ENCODE data around the gene DUSP1.

- no peak for TF ChIP-seq ZNF565 (CRISPR knock-in tag; conservative IDR thresholded peaks at IDR 0.05; ENCODE audit: low read depth)
- TF ChIP-seq PPARA (CRISPR knock-in tag; IDR thresholded peaks at IDR 0.05; ENCODE audit: borderline replicate concordance): no peak
- no peak for TF ChIP-seq RARB (CRISPR knock-in tag; IDR thresholded peaks at IDR 0.05)
- TF ChIP-seq PATZ1 (CRISPR knock-in tag; IDR thresholded peaks at IDR 0.05; ENCODE audit: borderline replicate concordance): no peak
- TF ChIP-seq TOX (CRISPR knock-in tag; IDR thresholded peaks at IDR 0.05; ENCODE audit: borderline replicate concordance): no peak
- no peak for TF ChIP-seq ISL1 (CRISPR knock-in tag; IDR thresholded peaks at IDR 0.05)
- TF ChIP-seq ARNTL (CRISPR knock-in tag; IDR thresholded peaks at IDR 0.05; ENCODE audit: borderline replicate concordance, low read depth): no peak
- no peak for TF ChIP-seq TSHZ2 (CRISPR knock-in tag; IDR thresholded peaks at IDR 0.05)
These were observed 49.3 kb downstream of the DUSP1 start for GRCh38 chr5:172721455-172722326.

All from SK-N-SH treated with all-trans-retinoic acid at 6 μM for 48 hours (cell line).